Colonic mucosa (tissue), 4 donors: ENCODE results near the gene SLC22A3. TPM values are rescaled to one million over a fixed set of nuclear protein-coding genes. Genes with fewer than 3 reads are reported as not detected.
A peak's percentile ranks its signal among the peaks of the same experiment; 100 is the strongest.

Experiments
- DNase-seq: peaks from one replicate; pipeline ENCODE4 v3.0.0-alpha.2; 2020
- H3K27ac ChIP-seq: fragments of 200-600 bp; one replicate; pipeline ENCODE4 v1.8.0; 2021
- H3K27me3 ChIP-seq: fragments of 200-600 bp; one replicate; pipeline ENCODE4 v1.8.0; 2021
- H3K36me3 ChIP-seq: fragments of 200-600 bp; one replicate; pipeline ENCODE4 v1.8.0; 2021
- H3K4me1 ChIP-seq: fragments of 200-600 bp; one replicate; pipeline ENCODE4 v1.8.0; 2021; ENCODE audit warnings: mild to moderate bottlenecking
- H3K4me3 ChIP-seq: fragments of 200-600 bp; one replicate; pipeline ENCODE4 v1.8.0; 2021
- H3K9ac ChIP-seq, 2 donors: one replicate each; pipeline ENCODE4 v1.7.0; 2013; ENCODE audit warnings: control low read depth in 2 of 2, low read depth in 2 of 2, low read length in 2 of 2
- H3K9me3 ChIP-seq: fragments of 200-600 bp; one replicate; pipeline ENCODE4 v1.8.0; 2021
- CTCF ChIP-seq: fragments of 200-600 bp; IDR thresholded peaks from one replicate; pipeline ENCODE4 v1.8.0; 2022; ENCODE audit warnings: antibody characterized with exemption, mild to moderate bottlenecking
- intact Hi-C: fragments of 100-400 bp; cut with DNase I; formaldehyde crosslinking; loops from one replicate; pipeline ENCODE4 v1.14.1; 2022
- total RNA-seq, 2 donors: library from RNA; stranded (reverse); fragmentation: NEBNext Ultra II Directional in 1 of 2; extraction: Animal tissue kit (Norgen Biotek cat#: 25700) in 1 of 2; gene quantifications; one replicate each; pipeline ENCODE4 v1.2.1, GENCODE V29; 2021
- donor health status: healthy.
- donor health status: DM: no; HTN: no; CAD: no.
- donor health status: DM: no; HTN: no; CAD: no.

Gene SLC22A3
- total RNA-seq, 2 donors from 2014 or later: 2.1 to 2.5 TPM

DNA sequence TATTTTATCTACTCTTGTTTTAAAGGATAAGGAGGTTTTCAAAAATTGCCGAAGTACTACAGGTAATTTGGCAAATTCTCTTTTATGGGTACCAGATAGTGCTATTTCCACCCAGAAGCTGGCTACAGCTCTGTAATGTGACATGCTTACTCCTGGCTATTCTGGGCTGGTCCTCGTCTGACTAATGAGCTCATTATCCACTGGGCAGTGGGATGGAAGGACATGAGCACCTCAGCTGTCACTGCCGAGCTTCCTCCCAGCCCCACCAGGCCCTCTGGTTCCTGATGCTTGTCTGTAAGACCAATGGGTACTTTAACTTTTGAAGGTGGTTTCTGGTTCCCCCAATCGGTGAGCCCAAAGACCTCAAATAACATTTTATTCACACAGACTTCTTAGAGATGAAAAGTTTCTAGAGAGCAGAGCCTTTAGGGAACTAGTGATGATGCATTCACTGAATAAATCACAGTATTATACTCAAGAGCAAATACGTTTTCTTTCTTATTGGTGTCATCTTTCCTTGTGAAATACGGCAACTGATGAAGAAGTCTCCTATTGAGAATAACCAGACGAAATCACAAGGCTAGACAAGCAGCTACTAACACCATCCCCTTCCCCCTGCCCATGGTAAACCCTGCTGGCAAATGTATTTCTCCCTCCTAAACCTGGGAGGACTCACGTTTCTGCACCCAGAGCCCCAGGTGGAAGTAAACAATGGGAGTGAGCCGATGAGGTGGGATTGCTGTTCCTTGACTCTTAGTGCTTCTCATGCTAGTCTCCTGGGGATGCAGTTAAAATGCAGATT is 80.8 kb downstream of the SLC22A3 start:
- Histone ChIP-seq H3K27ac (no peak overlapping the region), H3K4me1 (no peaks in the 10 kb centered on the region), H3K9ac (no peak overlapping the region), H3K9me3 (no peaks in the 10 kb centered on the region), H3K4me3 (no peak overlapping the region), H3K27me3 (no peaks in the 10 kb centered on the region), H3K36me3 (no peaks in the 10 kb centered on the region)
- DNase-seq: no peak
- no peak for TF ChIP-seq CTCF
- intact Hi-C loops: no loop called here

DNA sequence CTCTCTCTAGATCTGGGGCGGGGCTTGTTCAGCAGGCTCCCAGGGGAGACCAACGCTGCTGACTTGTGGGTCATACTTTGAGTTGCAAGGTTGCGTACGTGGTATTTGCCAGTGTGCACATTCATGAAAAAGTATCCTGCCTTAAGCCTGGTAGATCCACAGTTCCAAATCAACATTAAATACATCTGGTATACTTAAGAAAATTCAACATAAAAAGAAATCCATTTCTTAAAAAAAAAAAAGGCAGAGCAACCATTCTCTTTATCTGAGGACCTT is 81.4 kb downstream of the SLC22A3 start:
- DNase-seq: no peak
- Histone ChIP-seq H3K27ac (no peak overlapping the region), H3K4me3 (no peak overlapping the region), H3K4me1 (no peaks in the 10 kb centered on the region), H3K9ac (no peak overlapping the region), H3K27me3 (no peaks in the 10 kb centered on the region), H3K9me3 (no peaks in the 10 kb centered on the region), H3K36me3 (no peaks in the 10 kb centered on the region)
- intact Hi-C loops: no loop called here
- TF ChIP-seq CTCF: no peak

DNA sequence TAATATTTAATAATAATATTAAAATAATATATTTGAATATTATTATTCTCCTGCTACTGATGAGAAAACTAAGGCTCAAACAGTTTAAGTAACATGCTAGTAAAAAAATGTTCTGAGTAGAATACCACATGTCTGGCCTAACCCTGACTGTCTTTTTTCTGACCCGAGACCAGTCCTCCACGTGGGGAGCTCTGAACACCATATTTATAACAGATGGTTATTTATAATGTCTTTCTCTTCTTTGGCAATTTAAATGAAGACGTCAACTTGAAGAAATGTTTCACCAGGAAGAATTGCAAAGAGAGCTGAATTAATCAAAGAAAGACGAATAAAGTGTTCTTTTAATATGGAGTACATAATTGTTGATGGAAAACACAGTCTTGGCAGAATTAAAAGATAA is 82.0 kb downstream of the SLC22A3 start:
- H3K4me1 ChIP-seq: no peaks in the 10 kb centered on the region
- intact Hi-C loops: no loop called here
- H3K9ac ChIP-seq: no peak overlapping the region
- no peaks in the 10 kb centered on the region for H3K9me3 ChIP-seq
- no peak for DNase-seq
- no peak for TF ChIP-seq CTCF
- H3K27me3 ChIP-seq: no peaks in the 10 kb centered on the region
- no peak overlapping the region for H3K27ac ChIP-seq
- no peak overlapping the region for H3K4me3 ChIP-seq
- H3K36me3 ChIP-seq: no peaks in the 10 kb centered on the region

GRCh38 chr6:160430751-160431150 is 82.6 kb downstream of the SLC22A3 start:
- Histone ChIP-seq H3K4me1 (no peaks in the 10 kb centered on the region), H3K4me3 (no peak overlapping the region), H3K27ac (no peak overlapping the region), H3K36me3 (no peaks in the 10 kb centered on the region), H3K27me3 (no peaks in the 10 kb centered on the region), H3K9me3 (no peaks in the 10 kb centered on the region), H3K9ac (no peak overlapping the region)
- intact Hi-C loops: no loop called here
- no peak for DNase-seq
- TF ChIP-seq CTCF: no peak

DNA sequence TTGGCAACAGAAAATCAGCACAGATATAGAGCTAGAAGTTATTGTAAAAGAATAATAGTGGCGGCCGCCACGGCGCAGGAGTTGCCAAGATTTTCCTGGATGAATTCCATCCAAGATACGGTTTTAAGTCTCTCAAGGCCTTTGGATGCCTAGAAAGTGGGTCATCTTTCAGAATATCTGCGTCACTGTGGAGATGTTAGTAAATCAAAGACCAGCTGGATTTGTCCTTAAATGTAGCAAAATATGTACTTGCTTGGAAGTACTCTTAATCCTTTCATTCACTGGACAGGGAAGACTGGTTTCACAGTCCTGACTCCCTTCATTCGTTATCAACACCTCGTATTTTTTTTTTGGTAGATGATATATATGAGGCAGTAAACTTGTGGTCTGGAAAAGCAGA is 83.0 kb downstream of the SLC22A3 start:
- Histone ChIP-seq H3K9ac (no peak overlapping the region), H3K36me3 (no peaks in the 10 kb centered on the region), H3K27me3 (no peaks in the 10 kb centered on the region), H3K4me3 (no peak overlapping the region), H3K9me3 (no peaks in the 10 kb centered on the region), H3K4me1 (no peaks in the 10 kb centered on the region), H3K27ac (peak overlapping the region; percentile 29)
- no peak for DNase-seq
- TF ChIP-seq CTCF: no peak
- intact Hi-C loops: no loop called here
